IPS-20b (cell line): ENCODE measurements around the gene ACTMAP.

Experiments used
- H3K27ac ChIP-seq: one replicate; pipeline ENCODE4 v1.5.1; 2013; ENCODE audit warnings: low read length
- H3K27me3 ChIP-seq: 2 replicates; pipeline ENCODE4 v1.6.1; 2013; ENCODE audit warnings: mild to moderate bottlenecking, low read length, inconsistent platforms; ENCODE audit not compliant: insufficient read depth
- H3K36me3 ChIP-seq: 2 replicates; pipeline ENCODE4 v1.6.1; 2013; ENCODE audit warnings: low read depth, mild to moderate bottlenecking, inconsistent platforms, low read length, moderate library complexity; ENCODE audit not compliant: insufficient read depth
- H3K4me1 ChIP-seq: 2 replicates; pipeline ENCODE4 v1.6.1; 2013; ENCODE audit warnings: mild to moderate bottlenecking, control low read depth, inconsistent platforms, low read length, moderate library complexity; ENCODE audit not compliant: insufficient read depth
- H3K4me3 ChIP-seq: 2 replicates; pipeline ENCODE4 v1.5.1; 2013; ENCODE audit warnings: mild to moderate bottlenecking, low read length, inconsistent platforms
- H3K9ac ChIP-seq: 2 replicates; pipeline ENCODE4 v1.6.1; 2013; ENCODE audit warnings: low read depth, mild to moderate bottlenecking, inconsistent platforms, low read length, moderate library complexity
- H3K9me3 ChIP-seq: 2 replicates; pipeline ENCODE4 v1.6.1; 2013; ENCODE audit warnings: mild to moderate bottlenecking, low read depth, low read length, inconsistent platforms; ENCODE audit not compliant: insufficient read depth

Gene ACTMAP

DNA sequence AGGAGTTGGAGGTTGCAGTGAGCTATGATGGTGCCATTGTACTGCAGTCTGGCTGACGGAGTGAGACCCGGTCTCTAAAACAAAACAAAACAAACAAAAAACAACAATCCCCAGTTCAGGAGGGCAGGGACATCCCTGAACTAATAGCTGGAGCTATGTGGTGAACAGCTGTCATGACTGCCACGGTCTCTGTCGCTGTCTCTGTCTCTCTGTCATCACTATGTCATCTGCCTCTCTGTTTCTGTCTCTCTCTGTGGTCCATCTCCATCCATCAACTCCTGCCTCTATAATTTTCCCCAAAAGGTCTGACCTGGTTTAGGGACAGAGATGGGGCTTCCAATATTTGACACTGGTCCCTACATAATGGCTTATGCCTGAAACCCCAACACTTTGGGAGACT, 26.0 kb downstream of the ACTMAP start:
- Histone ChIP-seq H3K27ac (no peak overlapping the region), H3K27me3 (no peaks in the 10 kb centered on the region), H3K36me3 (peaks cover 33% of the 10 kb centered on the region), H3K4me3 (no peak overlapping the region), H3K9me3 (no peaks in the 10 kb centered on the region), H3K4me1 (no peaks in the 10 kb centered on the region), H3K9ac (no peak overlapping the region)

DNA sequence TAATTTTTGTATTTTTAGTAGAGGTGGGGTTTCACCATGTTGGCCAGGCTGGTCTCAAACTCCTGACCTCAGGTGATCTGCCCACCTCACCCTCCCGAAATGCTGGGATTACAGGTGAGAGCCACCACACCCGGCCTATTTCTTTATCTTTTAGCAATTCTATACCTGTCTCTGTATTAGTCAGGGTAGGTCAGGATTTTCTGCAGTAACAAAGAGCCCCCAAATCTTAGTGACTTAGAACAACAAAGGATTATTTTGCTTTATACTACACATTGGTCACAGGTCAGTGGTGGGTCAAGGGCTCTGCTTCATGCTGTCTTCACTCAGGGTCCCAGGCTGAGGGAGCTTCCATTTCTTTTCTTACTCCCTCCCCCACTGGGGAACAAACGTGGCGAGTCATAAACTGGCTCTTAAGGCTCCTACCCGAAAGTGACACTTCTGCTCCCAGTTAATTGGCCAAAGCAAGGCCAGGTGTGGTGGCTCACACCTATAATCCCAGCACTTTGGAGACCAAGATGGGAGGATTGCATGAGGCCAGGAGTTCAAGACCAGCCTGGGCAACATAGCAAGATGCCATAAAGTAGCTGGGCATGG, 26.5 kb downstream of the ACTMAP start:
- Histone ChIP-seq H3K4me3 (no peak overlapping the region), H3K9ac (no peak overlapping the region), H3K4me1 (no peaks in the 10 kb centered on the region; the same call in 1 of the 2 replicates), H3K27ac (no peak overlapping the region), H3K36me3 (peaks cover 33% of the 10 kb centered on the region), H3K27me3 (no peaks in the 10 kb centered on the region), H3K9me3 (no peaks in the 10 kb centered on the region)

DNA sequence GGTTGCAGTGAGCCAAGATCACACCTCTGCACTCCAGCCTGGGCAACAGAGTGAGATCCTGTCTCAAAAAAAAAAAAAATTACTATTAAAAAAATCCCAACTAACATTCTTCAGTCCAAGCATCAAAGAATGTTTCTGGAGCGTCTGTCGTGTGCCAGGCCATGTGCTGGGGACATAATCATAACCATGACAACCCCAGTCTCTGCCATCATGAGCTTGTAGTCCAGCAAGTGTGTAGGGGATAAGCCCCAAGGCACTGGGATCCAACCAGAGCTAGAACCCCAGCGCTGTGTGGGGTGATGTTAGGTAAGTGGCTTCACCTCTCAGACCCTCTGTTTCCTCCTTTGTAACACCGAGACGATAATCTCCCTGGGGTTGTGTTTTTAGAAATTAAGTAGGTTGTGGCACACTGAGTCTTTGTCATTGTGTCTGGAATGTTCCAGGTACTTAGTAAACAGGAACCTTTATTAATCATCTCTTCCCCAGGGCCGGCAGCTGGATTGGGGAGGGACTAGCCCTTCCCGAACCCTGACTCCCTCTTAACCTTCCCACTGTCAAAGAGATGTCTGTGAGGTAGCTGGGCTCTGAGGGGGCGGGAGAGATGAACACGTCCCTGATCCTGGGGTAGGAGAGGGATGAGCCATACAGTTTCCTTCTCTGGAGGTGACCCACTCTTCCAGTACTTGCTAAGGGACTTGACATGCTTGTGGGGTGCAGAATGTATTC, 28.2 kb downstream of the ACTMAP start:
- Histone ChIP-seq H3K4me1 (peaks cover 10% of the 10 kb centered on the region; the same call in 1 of the 2 replicates), H3K9ac (no peak overlapping the region), H3K36me3 (peaks cover 20% of the 10 kb centered on the region), H3K4me3 (no peak overlapping the region), H3K9me3 (no peaks in the 10 kb centered on the region), H3K27me3 (no peaks in the 10 kb centered on the region), H3K27ac (no peak overlapping the region)

DNA sequence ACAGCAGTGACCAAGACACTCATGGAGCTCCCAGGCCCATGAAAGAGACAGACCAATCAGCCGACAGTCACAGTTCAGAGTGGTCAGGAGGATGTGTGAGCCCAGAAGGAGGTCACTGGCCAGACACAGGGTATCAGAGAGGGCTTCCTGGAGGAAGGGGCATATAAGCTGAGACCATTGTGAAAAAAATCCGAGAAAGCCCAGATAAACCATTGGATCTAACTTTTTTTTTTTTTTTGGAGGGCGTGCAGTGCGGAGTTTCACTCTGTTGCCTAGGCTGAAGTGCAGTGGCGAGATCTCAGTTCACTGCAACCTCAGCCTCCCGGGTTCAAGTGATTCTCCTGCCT, 29.2 kb downstream of the ACTMAP start:
- H3K4me1 ChIP-seq, result peaks cover 10% of the 10 kb centered on the region; the same call in 1 of the 2 replicates
- peaks cover 14% of the 10 kb centered on the region; the same call in 1 of the 2 replicates for H3K36me3 ChIP-seq
- H3K27ac ChIP-seq, result no peak overlapping the region
- H3K9ac ChIP-seq, result no peak overlapping the region
- no peaks in the 10 kb centered on the region for H3K27me3 ChIP-seq
- no peak overlapping the region for H3K4me3 ChIP-seq
- no peaks in the 10 kb centered on the region for H3K9me3 ChIP-seq

DNA sequence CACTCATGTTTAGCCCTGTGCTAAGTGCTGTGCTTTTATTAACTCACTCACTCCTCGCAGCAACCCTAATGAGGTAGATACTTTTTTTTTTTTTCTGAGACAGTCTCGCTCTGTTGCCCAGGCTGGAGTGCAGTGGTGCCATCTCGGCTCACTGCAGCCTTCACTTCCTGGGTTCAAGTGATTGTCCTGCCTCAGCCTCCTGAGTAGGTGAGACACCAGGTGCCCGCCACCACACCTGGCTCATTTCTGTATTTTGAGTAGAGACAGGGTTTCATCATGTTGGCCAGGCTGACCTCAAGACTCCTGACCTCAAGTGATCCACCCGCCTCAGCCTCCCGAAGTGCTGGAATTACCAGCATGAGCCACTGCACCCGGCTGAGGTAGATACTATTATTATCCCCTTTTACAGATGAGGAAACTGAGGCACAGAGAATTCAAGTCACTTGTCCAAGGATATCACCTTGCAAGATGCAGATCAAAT, 30.8 kb downstream of the ACTMAP start:
- Histone ChIP-seq H3K9ac (peak overlapping the region; percentile 88; the same call in 1 of the 2 replicates), H3K27ac (no peak overlapping the region), H3K4me3 (peak overlapping the region; percentile 93), H3K36me3 (peaks cover 8% of the 10 kb centered on the region; the same call in 1 of the 2 replicates), H3K27me3 (no peaks in the 10 kb centered on the region), H3K4me1 (peaks cover 16% of the 10 kb centered on the region; the same call in 1 of the 2 replicates), H3K9me3 (no peaks in the 10 kb centered on the region)

DNA sequence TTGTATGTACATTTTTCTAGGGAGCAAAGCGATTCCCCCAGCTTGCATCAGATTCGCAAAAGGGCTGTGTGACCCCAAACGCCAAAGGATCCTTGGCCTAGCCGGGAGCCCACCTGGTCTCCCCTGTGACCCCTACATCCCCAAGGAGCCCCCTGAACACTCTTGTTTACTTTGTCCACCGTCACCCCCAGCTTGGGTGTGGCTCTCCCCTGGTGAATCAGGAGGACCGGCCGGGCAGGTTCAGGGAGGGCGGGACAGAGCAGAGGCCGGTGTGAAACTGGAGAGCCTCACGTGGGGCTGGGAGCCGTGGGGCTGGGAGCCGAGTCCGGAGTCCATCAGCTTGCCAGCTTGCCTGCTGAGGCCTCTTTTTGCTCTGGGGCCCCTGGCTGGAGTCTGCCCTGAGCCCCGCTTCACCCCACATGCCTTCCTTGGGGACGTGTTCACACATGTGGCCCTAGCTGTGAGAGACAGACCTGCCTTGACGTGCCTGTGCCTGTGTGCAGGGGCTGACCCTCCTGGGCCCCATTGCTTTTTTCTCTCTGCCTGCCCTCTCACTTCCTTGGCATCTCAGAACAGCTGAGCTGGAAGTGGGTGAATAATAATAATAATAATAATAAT, 31.4 kb downstream of the ACTMAP start:
- Histone ChIP-seq H3K27me3 (no peaks in the 10 kb centered on the region), H3K36me3 (peaks cover 3% of the 10 kb centered on the region; the same call in 1 of the 2 replicates), H3K4me3 (peak overlapping the region; percentile 93), H3K4me1 (peaks cover 19% of the 10 kb centered on the region; the same call in 1 of the 2 replicates), H3K9me3 (no peaks in the 10 kb centered on the region), H3K27ac (no peak overlapping the region), H3K9ac (peak overlapping the region; percentile 88)

DNA sequence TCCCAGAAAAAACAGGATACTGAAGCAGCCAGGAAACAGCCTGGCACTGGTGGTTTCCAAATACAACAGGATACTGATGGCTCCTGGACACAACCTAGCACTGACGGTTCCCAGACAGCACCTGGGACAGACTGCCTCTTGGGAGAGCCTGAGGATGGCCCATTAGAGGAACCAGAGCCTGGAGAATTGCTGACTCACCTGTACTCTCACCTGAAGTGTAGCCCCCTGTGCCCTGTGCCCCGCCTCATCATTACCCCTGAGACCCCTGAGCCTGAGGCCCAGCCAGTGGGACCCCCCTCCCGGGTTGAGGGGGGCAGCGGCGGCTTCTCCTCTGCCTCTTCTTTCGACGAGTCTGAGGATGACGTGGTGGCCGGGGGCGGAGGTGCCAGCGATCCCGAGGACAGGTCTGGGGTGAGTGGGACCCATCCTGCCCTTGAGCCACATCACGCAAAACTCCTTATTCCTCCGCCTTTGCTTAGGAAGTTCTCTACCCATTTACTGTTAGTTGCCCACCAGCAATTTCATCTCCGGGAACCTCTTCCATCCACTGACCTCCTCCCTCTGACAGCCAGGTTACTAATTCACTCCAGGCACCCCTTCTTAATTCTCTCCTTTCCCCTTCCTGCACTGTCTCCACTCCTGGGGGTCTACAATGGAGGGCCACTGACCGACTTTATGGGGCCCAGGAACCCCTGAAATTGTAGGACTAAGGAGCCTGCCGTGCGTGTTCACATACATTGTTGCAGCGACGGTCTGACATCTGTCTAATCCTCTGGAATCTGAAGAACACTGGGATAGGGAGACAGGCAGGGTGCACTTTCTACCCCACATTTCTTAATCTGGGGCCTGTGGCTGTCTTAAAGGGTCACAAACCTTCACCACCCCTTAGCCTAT, 32.1 kb downstream of the ACTMAP start:
- Histone ChIP-seq H3K36me3 (peaks cover 2% of the 10 kb centered on the region), H3K4me1 (peaks cover 19% of the 10 kb centered on the region; the same call in 1 of the 2 replicates), H3K27ac (no peak overlapping the region), H3K9ac (peak overlapping the region; percentile 88), H3K27me3 (no peaks in the 10 kb centered on the region), H3K9me3 (no peaks in the 10 kb centered on the region), H3K4me3 (peak overlapping the region; percentile 93)

DNA sequence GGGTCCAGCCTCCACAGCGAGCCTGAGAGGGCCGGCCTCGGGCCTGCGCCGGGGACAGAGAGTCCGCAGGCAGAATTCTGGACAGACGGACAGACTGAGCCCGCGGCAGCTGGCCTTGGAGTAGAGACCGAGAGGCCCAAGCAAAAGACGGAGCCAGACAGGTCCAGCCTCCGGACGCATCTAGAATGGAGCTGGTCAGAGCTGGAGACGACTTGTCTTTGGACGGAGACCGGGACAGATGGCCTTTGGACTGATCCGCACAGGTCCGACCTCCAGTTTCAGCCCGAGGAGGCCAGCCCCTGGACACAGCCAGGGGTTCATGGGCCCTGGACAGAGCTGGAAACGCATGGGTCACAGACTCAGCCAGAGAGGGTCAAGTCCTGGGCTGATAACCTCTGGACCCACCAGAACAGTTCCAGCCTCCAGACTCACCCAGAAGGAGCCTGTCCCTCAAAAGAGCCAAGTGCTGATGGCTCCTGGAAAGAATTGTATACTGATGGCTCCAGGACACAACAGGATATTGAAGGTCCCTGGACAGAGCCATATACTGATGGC, 32.9 kb downstream of the ACTMAP start:
- H3K4me3 ChIP-seq, result peak overlapping the region; percentile 93
- peaks cover 10% of the 10 kb centered on the region for H3K36me3 ChIP-seq
- H3K27me3 ChIP-seq, result no peaks in the 10 kb centered on the region
- H3K27ac ChIP-seq, result no peak overlapping the region
- H3K4me1 ChIP-seq, result peaks cover 19% of the 10 kb centered on the region; the same call in 1 of the 2 replicates
- peak overlapping the region; percentile 88; the same call in 1 of the 2 replicates for H3K9ac ChIP-seq
- H3K9me3 ChIP-seq, result no peaks in the 10 kb centered on the region

DNA sequence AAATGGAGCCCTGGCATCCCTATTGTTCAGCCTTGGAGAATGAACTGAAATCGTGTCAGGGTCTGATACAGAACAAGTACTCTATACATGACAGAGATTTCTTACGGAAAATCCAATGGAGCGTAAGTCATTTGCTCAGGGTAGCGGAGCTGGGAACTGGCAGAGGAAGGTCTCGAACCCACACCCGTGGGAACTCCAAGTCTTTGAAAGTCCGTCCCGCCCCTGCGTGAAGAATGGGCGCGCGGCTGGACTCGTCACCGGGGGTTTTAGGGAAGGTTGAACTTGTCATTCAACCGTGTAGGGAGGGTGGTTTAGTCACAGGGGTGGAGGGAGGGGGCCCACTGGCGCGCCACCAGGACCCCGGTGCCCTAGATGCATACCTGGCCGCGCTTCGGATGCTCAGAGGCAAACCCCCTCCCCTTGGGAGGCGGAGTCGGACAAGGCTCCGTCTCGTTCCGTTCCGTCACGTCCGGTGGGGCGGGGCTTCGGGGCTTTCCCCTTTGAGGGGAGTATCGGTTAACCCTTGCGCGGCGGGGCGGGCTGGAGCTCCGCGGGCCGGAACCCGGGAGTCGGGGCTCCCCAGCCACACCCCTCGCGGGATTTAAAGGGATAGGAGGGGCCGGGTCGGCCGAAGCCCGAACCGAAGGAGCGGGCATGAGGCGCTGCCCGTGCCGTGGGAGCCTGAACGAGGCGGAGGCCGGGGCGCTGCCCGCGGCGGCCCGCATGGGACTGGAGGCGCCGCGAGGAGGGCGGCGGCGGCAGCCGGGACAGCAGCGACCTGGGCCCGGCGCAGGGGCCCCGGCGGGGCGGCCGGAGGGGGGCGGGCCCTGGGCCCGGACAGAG, 33.6 kb downstream of the ACTMAP start, which contains the start of the genes COQ8B and ITPKC:
TSS of gene COQ8B (minus strand) at position 405 of the 843 bp plus-strand sequence. CDS start 2,254 bp downstream, outside the sequence.
TSS of gene ITPKC (plus strand) at position 631 of the 843 bp plus-strand sequence. CDS start at position 655, 24 bp downstream.
- H3K9ac ChIP-seq, result peak within 1 kb of the TSS; percentile 88
- H3K27me3 ChIP-seq, result no peaks in the 10 kb centered on the region
- H3K4me3 ChIP-seq, result peak within 1 kb of the TSS; percentile 93
- H3K9me3 ChIP-seq, result no peaks in the 10 kb centered on the region
- H3K27ac ChIP-seq, result peak within 1 kb of the TSS; percentile 89
- peaks cover 19% of the 10 kb centered on the region; the same call in 1 of the 2 replicates for H3K4me1 ChIP-seq
- H3K36me3 ChIP-seq, result peaks cover 12% of the 10 kb centered on the region

DNA sequence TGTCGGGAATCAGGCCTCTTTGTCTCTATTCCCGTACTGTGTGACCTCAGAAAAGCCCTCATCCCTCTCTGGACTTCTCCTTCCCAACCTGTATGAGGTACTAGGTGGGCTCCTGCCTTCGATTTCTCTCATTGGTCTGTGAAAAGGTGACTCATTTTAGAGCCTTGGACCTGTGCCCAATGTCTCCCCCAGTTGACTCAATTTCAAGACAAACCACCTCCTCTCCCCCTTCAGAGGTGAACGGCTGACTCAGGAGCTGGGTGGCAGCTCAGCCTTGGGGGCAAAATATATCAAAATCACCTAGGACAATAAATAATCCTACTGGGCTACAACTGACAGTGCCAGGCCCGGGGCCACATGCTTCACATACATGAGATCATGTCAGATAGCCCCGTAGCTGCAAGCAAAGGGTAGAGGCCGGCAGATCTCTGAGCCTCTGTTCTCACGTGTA, 34.2 kb downstream of the ACTMAP start:
- Histone ChIP-seq H3K27me3 (no peaks in the 10 kb centered on the region), H3K9me3 (no peaks in the 10 kb centered on the region), H3K4me3 (peak overlapping the region; percentile 93), H3K4me1 (peaks cover 19% of the 10 kb centered on the region; the same call in 1 of the 2 replicates), H3K9ac (peak overlapping the region; percentile 88), H3K36me3 (peaks cover 18% of the 10 kb centered on the region), H3K27ac (peak overlapping the region; percentile 26)
